Measurements from ENCODE around the gene ZNF160. TPM values are rescaled to one million over a fixed set of nuclear protein-coding genes. Genes with fewer than 3 reads are reported as not detected.
"Not testable (repeated sequence)": the region's sequence is repeated elsewhere in the genome, so short reads cannot be mapped to it uniquely, and the experiment has no call there.

Gene ZNF160
- total RNA-seq, 1 experiment from 2014 or later = 7.8 TPM

- DNase-seq = no peak
These were observed 941 bp downstream of the ZNF160 start for GRCh38 chr19:53102206-53102755.

GRCh38 chr19:53101518-53101917, 1.7 kb downstream of the ZNF160 start:
- Mint-ChIP-seq H3K27ac (ENCODE audit: unreplicated experiment) (no peak overlapping the region), H3K27me3 (ENCODE audit: unreplicated experiment) (no peaks in the 10 kb centered on the region), H3K9me3 (ENCODE audit: low read depth, unreplicated experiment) (peaks cover 24% of the 10 kb centered on the region), H3K36me3 (ENCODE audit: insufficient read depth, unreplicated experiment) (peaks cover 25% of the 10 kb centered on the region), H3K4me1 (ENCODE audit: low read depth, unreplicated experiment) (no peaks in the 10 kb centered on the region), H3K4me3 (ENCODE audit: low read depth, unreplicated experiment) (peak overlapping the region; percentile 70)
- no peak for DNase-seq
- TF ChIP-seq CTCF (IDR thresholded peaks at IDR 0.05; ENCODE audit: unreplicated experiment) = no peak
- intact Hi-C loops (cut with micrococcal nuclease; ENCODE audit: unreplicated experiment) = no loop called here
- no TSS peak for BruUV-seq (replicated peaks)
- CTCF ChIA-PET = interaction anchor here (0.6 kb wide), 1 partner anchor 705 kb away, joined by 3 read pairs; no protein-coding TSS in a partner anchor

More at GRCh38 chr19:53102206-53102755, 941 bp downstream of the ZNF160 start:
- peaks cover 23% of the 10 kb centered on the region for H3K9me3 Mint-ChIP-seq (ENCODE audit: low read depth, unreplicated experiment)
- intact Hi-C loops (cut with micrococcal nuclease; ENCODE audit: unreplicated experiment) = no loop called here
- CTCF ChIA-PET = interaction anchor here (0.6 kb wide), 1 partner anchor 704 kb away, joined by 3 read pairs; no protein-coding TSS in a partner anchor
- peak overlapping the region; percentile 19 for H3K27ac Mint-ChIP-seq (ENCODE audit: unreplicated experiment)
- H3K27me3 Mint-ChIP-seq (ENCODE audit: unreplicated experiment) = no peaks in the 10 kb centered on the region
- H3K4me1 Mint-ChIP-seq (ENCODE audit: low read depth, unreplicated experiment) = no peaks in the 10 kb centered on the region
- H3K4me3 Mint-ChIP-seq (ENCODE audit: low read depth, unreplicated experiment) = peak overlapping the region; percentile 70
- peaks cover 25% of the 10 kb centered on the region for H3K36me3 Mint-ChIP-seq (ENCODE audit: insufficient read depth, unreplicated experiment)
- TF ChIP-seq CTCF (IDR thresholded peaks at IDR 0.05; ENCODE audit: unreplicated experiment) = no peak
- BruUV-seq (replicated peaks) = no TSS peak

GRCh38 chr19:53098570-53098969, 4.7 kb downstream of the ZNF160 start:
- intact Hi-C loops (cut with micrococcal nuclease; ENCODE audit: unreplicated experiment); H3K27ac Mint-ChIP-seq (ENCODE audit: unreplicated experiment); H3K4me1 Mint-ChIP-seq (ENCODE audit: low read depth, unreplicated experiment); H3K27me3 Mint-ChIP-seq (ENCODE audit: unreplicated experiment); H3K4me3 Mint-ChIP-seq (ENCODE audit: low read depth, unreplicated experiment); DNase-seq; BruUV-seq (replicated peaks): not testable (repeated sequence)
- Mint-ChIP-seq H3K9me3 (ENCODE audit: low read depth, unreplicated experiment) (peaks cover 31% of the 10 kb centered on the region), H3K36me3 (ENCODE audit: insufficient read depth, unreplicated experiment) (peaks cover 23% of the 10 kb centered on the region)
- CTCF ChIA-PET = interaction anchor here (1.7 kb wide), 1 partner anchor 30 kb away, joined by 3 read pairs; no protein-coding TSS in a partner anchor

- H3K9me3 Mint-ChIP-seq (ENCODE audit: low read depth, unreplicated experiment) = peaks cover 31% of the 10 kb centered on the region
- BruUV-seq (replicated peaks); H3K36me3 Mint-ChIP-seq (ENCODE audit: insufficient read depth, unreplicated experiment); H3K4me1 Mint-ChIP-seq (ENCODE audit: low read depth, unreplicated experiment); intact Hi-C loops (cut with micrococcal nuclease; ENCODE audit: unreplicated experiment); H3K27me3 Mint-ChIP-seq (ENCODE audit: unreplicated experiment); H3K27ac Mint-ChIP-seq (ENCODE audit: unreplicated experiment); DNase-seq; H3K4me3 Mint-ChIP-seq (ENCODE audit: low read depth, unreplicated experiment): not testable (repeated sequence)
- CTCF ChIA-PET = interaction anchor here (1.7 kb wide), 1 partner anchor 31 kb away, joined by 3 read pairs; no protein-coding TSS in a partner anchor
These were observed 6.1 kb downstream of the ZNF160 start for GRCh38 chr19:53096982-53097690.

- CTCF ChIA-PET; H3K27me3 Mint-ChIP-seq (ENCODE audit: unreplicated experiment); H3K27ac Mint-ChIP-seq (ENCODE audit: unreplicated experiment); DNase-seq; H3K4me3 Mint-ChIP-seq (ENCODE audit: low read depth, unreplicated experiment); H3K36me3 Mint-ChIP-seq (ENCODE audit: insufficient read depth, unreplicated experiment); H3K4me1 Mint-ChIP-seq (ENCODE audit: low read depth, unreplicated experiment); intact Hi-C loops (cut with micrococcal nuclease; ENCODE audit: unreplicated experiment); BruUV-seq (replicated peaks): not testable (repeated sequence)
- peaks cover 28% of the 10 kb centered on the region for H3K9me3 Mint-ChIP-seq (ENCODE audit: low read depth, unreplicated experiment)
These were observed 6.6 kb downstream of the ZNF160 start for GRCh38 chr19:53096579-53096978.
